HepG2 (cell line): Measurements from ENCODE around the gene QRSL1. TPM values are rescaled to one million over a fixed set of nuclear protein-coding genes. Genes with fewer than 3 reads are reported as not detected.

ENCODE experiments used
- ATAC-seq: fragments of 200-7000 bp; cut with Tn5 transposase; 3 replicates; pipeline ENCODE4 v1.9.1; 2020; ENCODE audit warnings: mild to moderate bottlenecking, moderate library complexity
- BruUV-seq: library from RNA; stranded (reverse); fragments of 400-500 nt; replicated peaks from 2 replicates; lab custom pipeline; 2021; lab: Mats Ljungman, UMichigan
- CTCF ChIA-PET: fragments of 300-600 bp; formaldehyde crosslinking; extraction: SDS; loops from one replicate; lab custom pipeline; 2021; ENCODE audit warnings: low total read pairs, inconsistent platforms, low intra/inter-chr PET ratio; lab: Yijun Ruan, JAX
- POLR2A ChIA-PET: fragments of 350-600 bp; sonication (Branson Sonifier 250); formaldehyde crosslinking; loops from one replicate; lab custom pipeline; 2020; ENCODE audit warnings: antibody characterized with exemption, inconsistent platforms; lab: Yijun Ruan, JAX
- DNase-seq: peaks from one replicate; pipeline ENCODE4 v3.0.0-alpha.2; 2015; ENCODE audit warnings: low spot score
- FAIRE-seq: peaks from 3 replicates; lab custom pipeline; 2011; peaks lifted over from hg19 to GRCh38; lab: Jason Lieb, UNC
- H2AFZ ChIP-seq: one replicate; pipeline ENCODE4 v1.6.1; 2011; ENCODE audit warnings: low read length, inconsistent platforms
- H3K27ac ChIP-seq: fragments of 300-600 bp; 3 replicates; pipeline ENCODE4 v1.8.0; 2011; ENCODE audit warnings: mixed run types, mild to moderate bottlenecking, mixed read lengths, low read length, inconsistent platforms; ENCODE audit not compliant: insufficient read depth; ENCODE audit errors: extremely low read length
- H3K27me3 ChIP-seq, 2 experiments: fragments of 200-600 bp in 1 of 2; 2 replicates in 1 of 2; 3 replicates in 1 of 2; pipeline versions ENCODE4 v1.6.0 to v1.8.0; 2011; ENCODE audit warnings: low read length in 2 of 2, mild to moderate bottlenecking in 2 of 2, moderate library complexity in 2 of 2, inconsistent platforms in 1 of 2; ENCODE audit not compliant: insufficient read depth in 2 of 2, control insufficient read depth in 1 of 2
- H3K36me3 ChIP-seq, 2 experiments: fragments of 200-600 bp in 1 of 2; replicated peaks in 1 of 2; 2 replicates in 1 of 2; 3 replicates in 1 of 2; pipeline versions ENCODE4 v1.5.1 to v1.8.0; 2011; ENCODE audit warnings: low read length in 2 of 2, inconsistent platforms in 1 of 2; ENCODE audit not compliant: insufficient read depth in 2 of 2, control insufficient read depth in 1 of 2
- H3K4me1 ChIP-seq: 2 replicates; pipeline ENCODE4 v1.5.1; 2012; ENCODE audit warnings: low read length, inconsistent platforms; ENCODE audit not compliant: insufficient read depth
- H3K4me2 ChIP-seq: 2 replicates; pipeline ENCODE4 v1.6.0; 2011; ENCODE audit warnings: low read depth, low read length, inconsistent platforms
- H3K4me3 ChIP-seq, 3 experiments: fragments of 200-600 bp in 1 of 3; sonication (generic), shearing (Covaris generic) in 1 of 3; replicated peaks in 1 of 3; 2 replicates each; pipeline ENCODE4 v1.5.1; 2011 to 2016; ENCODE audit warnings: low read length in 3 of 3, inconsistent platforms in 2 of 3, low read depth in 2 of 3, mild to moderate bottlenecking in 2 of 3, control low read depth in 1 of 3, mixed read lengths in 1 of 3; ENCODE audit not compliant: insufficient read depth in 1 of 3
- H3K79me2 ChIP-seq: one replicate; pipeline ENCODE4 v1.6.1; 2011; ENCODE audit warnings: low read length, inconsistent platforms; ENCODE audit not compliant: insufficient read depth
- H3K9ac ChIP-seq: 2 replicates; pipeline ENCODE4 v1.6.0; 2011; ENCODE audit warnings: mild to moderate bottlenecking, low read depth, low read length, inconsistent platforms; ENCODE audit not compliant: insufficient read depth
- H3K9me3 ChIP-seq: 2 replicates; pipeline ENCODE4 v1.5.1; 2012; ENCODE audit warnings: mild to moderate bottlenecking, low read length
- H4K20me1 ChIP-seq: 2 replicates; pipeline ENCODE4 v1.6.0; 2011; ENCODE audit warnings: inconsistent platforms, mild to moderate bottlenecking, low read length, moderate library complexity; ENCODE audit not compliant: insufficient read depth
- HNRNPUL1 ChIP-seq: fragments of 200-400 bp; formaldehyde crosslinking; IDR thresholded peaks from 2 replicates; pipeline ENCODE4 v1.6.1; 2017; ENCODE audit warnings: low read depth, mild to moderate bottlenecking, low read length, moderate library complexity
- HOXA9 ChIP-seq: sonication (generic); formaldehyde crosslinking; IDR thresholded peaks from 2 replicates; pipeline ENCODE4 v1.8.1; 2022; ENCODE audit warnings: missing genetic modification reagents, mild to moderate bottlenecking, moderate library complexity, borderline replicate concordance
- IKZF5 ChIP-seq: IDR thresholded peaks from 2 replicates; pipeline ENCODE4 v1.6.1; 2018; ENCODE audit warnings: missing genetic modification reagents, mild to moderate bottlenecking, missing compliant biosample characterization
- NCOR1 ChIP-seq: fragments of 200-600 bp; sonication (generic); IDR thresholded peaks from 2 replicates; pipeline ENCODE4 v1.7.0; 2017; ENCODE audit warnings: antibody characterized with exemption, low read length, borderline replicate concordance
- PCBP1 ChIP-seq: fragments of 200-400 bp; formaldehyde crosslinking; IDR thresholded peaks from 2 replicates; pipeline ENCODE4 v1.6.1; 2017; ENCODE audit warnings: mild to moderate bottlenecking, low read depth, low read length, borderline replicate concordance
- PLRG1 ChIP-seq: fragments of 450-650 bp; conservative IDR thresholded peaks from 2 replicates; pipeline ENCODE4 v1.6.1; 2016
- POLR2A ChIP-seq, 2 experiments: IDR thresholded peaks; 2 replicates each; pipeline ENCODE4 v1.6.1; 2011; ENCODE audit warnings: low read depth in 2 of 2, low read length in 2 of 2, mild to moderate bottlenecking in 1 of 2, moderate library complexity in 1 of 2; ENCODE audit not compliant: insufficient read depth in 1 of 2
- WIZ ChIP-seq: sonication (generic); formaldehyde crosslinking; IDR thresholded peaks from 2 replicates; pipeline ENCODE4 v1.5.1; 2020; ENCODE audit warnings: mild to moderate bottlenecking, missing genetic modification reagents
- ZNF101 ChIP-seq: sonication (generic); formaldehyde crosslinking; IDR thresholded peaks from 2 replicates; pipeline ENCODE4 v1.4.0; 2020; ENCODE audit warnings: mild to moderate bottlenecking, low read depth, missing genetic modification reagents, borderline replicate concordance
- ZNF343 ChIP-seq: sonication (generic); formaldehyde crosslinking; IDR thresholded peaks from 2 replicates; pipeline ENCODE4 v1.4.0; 2020; ENCODE audit warnings: mild to moderate bottlenecking, missing genetic modification reagents
- ZNF496 ChIP-seq: sonication (generic); formaldehyde crosslinking; IDR thresholded peaks from 2 replicates; pipeline ENCODE4 v1.8.1; 2023; ENCODE audit warnings: mild to moderate bottlenecking, moderate library complexity, missing genetic modification reagents; ENCODE audit not compliant: insufficient replicate concordance
- ZNF619 ChIP-seq: sonication (generic); formaldehyde crosslinking; IDR thresholded peaks from 2 replicates; pipeline ENCODE4 v1.4.0; 2020; ENCODE audit warnings: mild to moderate bottlenecking, missing genetic modification reagents
- WGBS: methylation state at CpG from one replicate; pipeline ENCODE4 v1.1.6; 2017; ENCODE audit warnings: low lambda C conversion rate; 5-methylcytosine and 5-hydroxymethylcytosine counted together
- in situ Hi-C: cut with HindIII; loops from 2 replicates; pipeline ENCODE4 v1.10.0; 2017; ENCODE audit warnings: low pct_unique_long_range_greater_than_20kb; ENCODE audit not compliant: extremely low pct_ligation_motif_present
- intact Hi-C: fragments of 100-400 bp; cut with micrococcal nuclease; formaldehyde crosslinking; loops from one replicate; pipeline ENCODE4 v1.10.0; 2022; ENCODE audit not compliant: unreplicated experiment
- polyA plus RNA-seq, 8 experiments: library from polyadenylated mRNA; depleted of rRNA in 3 of 8; stranded (reverse) in 7 of 8; unstranded in 1 of 8; fragments of >200 nt; fragmentation: Illumina TruSeq in 4 of 8; extraction: Trizol in 4 of 8; gene quantifications; 2 replicates each; pipeline versions ENCODE4 v1.2.1 to v1.2.3, GENCODE V29; 2011 to 2016; ENCODE audit warnings: low read depth in 4 of 8, missing spikeins in 1 of 8, mixed read lengths in 1 of 8; ENCODE audit not compliant: insufficient read depth in 1 of 8
- total RNA-seq, 5 experiments: library from RNA; depleted of rRNA; stranded (reverse); fragments of >200 nt; fragmentation: Illumina TruSeq; extraction: Trizol; gene quantifications; 2 replicates each; pipeline ENCODE4 v1.2.3, GENCODE V29; 2016; ENCODE audit warnings: low read depth in 1 of 5
- TF ChIP-seq, protein P1 (sequence below): sonication (generic); formaldehyde crosslinking; conservative IDR thresholded peaks from 2 replicates; pipeline ENCODE4 v1.4.0; 2020; ENCODE audit warnings: missing genetic modification reagents
- TF ChIP-seq, protein P2 (sequence below): sonication (generic); formaldehyde crosslinking; IDR thresholded peaks from 2 replicates; pipeline ENCODE4 v1.4.0; 2020; ENCODE audit warnings: mild to moderate bottlenecking, low read depth, missing genetic modification reagents

Gene QRSL1
- total and polyA plus RNA-seq, 2 of the 13 experiments (the other 11 are each of a cell fraction or from before 2014, with no cell fraction given), result 8.2 to 22.3 TPM

GRCh38 chr6:106617857-106618256 is 11.5 kb upstream of the QRSL1 start (continued):
- TF ChIP-seq, protein P1, sequence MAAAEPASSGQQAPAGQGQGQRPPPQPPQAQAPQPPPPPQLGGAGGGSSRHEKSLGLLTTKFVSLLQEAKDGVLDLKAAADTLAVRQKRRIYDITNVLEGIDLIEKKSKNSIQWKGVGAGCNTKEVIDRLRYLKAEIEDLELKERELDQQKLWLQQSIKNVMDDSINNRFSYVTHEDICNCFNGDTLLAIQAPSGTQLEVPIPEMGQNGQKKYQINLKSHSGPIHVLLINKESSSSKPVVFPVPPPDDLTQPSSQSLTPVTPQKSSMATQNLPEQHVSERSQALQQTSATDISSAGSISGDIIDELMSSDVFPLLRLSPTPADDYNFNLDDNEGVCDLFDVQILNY, result no peak
- no peak for TF ChIP-seq POLR2A (IDR thresholded peaks at IDR 0.05; ENCODE audit: insufficient read depth in 1 of 2, low read depth in 2 of 2, low read length in 2 of 2)
- TF ChIP-seq HNRNPUL1, result no peak
- TF ChIP-seq NCOR1, result no peak
- no peak for TF ChIP-seq WIZ
- TF ChIP-seq IKZF5 (CRISPR knock-in tag), result no peak
- TF ChIP-seq ZNF619 (CRISPR knock-in tag), result no peak
- TF ChIP-seq ZNF101 (CRISPR knock-in tag), result no peak
- no peak for TF ChIP-seq PCBP1
- TF ChIP-seq ZNF343, result no peak
- TF ChIP-seq ZNF496 (CRISPR knock-in tag), result no peak

- TF ChIP-seq PLRG1, result no peak
- TF ChIP-seq, protein P2, sequence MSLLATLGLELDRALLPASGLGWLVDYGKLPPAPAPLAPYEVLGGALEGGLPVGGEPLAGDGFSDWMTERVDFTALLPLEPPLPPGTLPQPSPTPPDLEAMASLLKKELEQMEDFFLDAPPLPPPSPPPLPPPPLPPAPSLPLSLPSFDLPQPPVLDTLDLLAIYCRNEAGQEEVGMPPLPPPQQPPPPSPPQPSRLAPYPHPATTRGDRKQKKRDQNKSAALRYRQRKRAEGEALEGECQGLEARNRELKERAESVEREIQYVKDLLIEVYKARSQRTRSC (CRISPR knock-in tag), result no peak
- TF ChIP-seq HOXA9 (CRISPR knock-in tag), result no peak
- H3K36me3 ChIP-seq, result no peaks in the 10 kb centered on the region
- no peak overlapping the region for H2AFZ ChIP-seq
- no peaks in the 10 kb centered on the region for H3K27me3 ChIP-seq
- H3K9me3 ChIP-seq, result peaks cover 10% of the 10 kb centered on the region
- no TSS peak for BruUV-seq
- no peak overlapping the region for H3K4me2 ChIP-seq
- ATAC-seq (no peak), FAIRE-seq (no peak), DNase-seq (no peak)
- no peak overlapping the region for H3K9ac ChIP-seq
- in situ Hi-C loops (no loop called here), intact Hi-C loops (no loop called here)
- no peaks in the 10 kb centered on the region for H3K79me2 ChIP-seq
- ChIA-PET CTCF (no interaction called here), POLR2A (no interaction called here)
- no peak overlapping the region for H3K27ac ChIP-seq
- H3K4me3 ChIP-seq, result no peak overlapping the region
- H3K4me1 ChIP-seq, result peaks cover 59% of the 10 kb centered on the region
- WGBS, result 93% methylated on average over 3 of the region's 3 CpGs
- no peaks in the 10 kb centered on the region for H4K20me1 ChIP-seq
These were observed 11.1 kb upstream of the QRSL1 start for GRCh38 chr6:106618324-106618723.
